Embryonic facial prominence (tissue), 1 donor: ENCODE data around the gene PEPD.

Experiments
- DNase-seq: peaks from one replicate; pipeline ENCODE4 v3.0.0-alpha.2; 2016; ENCODE audit errors: extremely low spot score

The PEPD gene

GRCh38 chr19:33359581-33359980 lies 162.0 kb downstream of the PEPD start:
- no peak for DNase-seq

- DNase-seq: no peak
Observed at GRCh38 chr19:33358408-33358807, 163.2 kb downstream of the PEPD start.

GRCh38 chr19:33357556-33357955 lies 164.0 kb downstream of the PEPD start:
- no peak for DNase-seq

GRCh38 chr19:33355535-33355934 lies 166.1 kb downstream of the PEPD start:
- no peak for DNase-seq

- DNase-seq: no peak
Observed at GRCh38 chr19:33350538-33351309, 170.9 kb downstream of the PEPD start.

- no peak for DNase-seq
Observed at GRCh38 chr19:33349319-33350289, 172.0 kb downstream of the PEPD start.

DNA sequence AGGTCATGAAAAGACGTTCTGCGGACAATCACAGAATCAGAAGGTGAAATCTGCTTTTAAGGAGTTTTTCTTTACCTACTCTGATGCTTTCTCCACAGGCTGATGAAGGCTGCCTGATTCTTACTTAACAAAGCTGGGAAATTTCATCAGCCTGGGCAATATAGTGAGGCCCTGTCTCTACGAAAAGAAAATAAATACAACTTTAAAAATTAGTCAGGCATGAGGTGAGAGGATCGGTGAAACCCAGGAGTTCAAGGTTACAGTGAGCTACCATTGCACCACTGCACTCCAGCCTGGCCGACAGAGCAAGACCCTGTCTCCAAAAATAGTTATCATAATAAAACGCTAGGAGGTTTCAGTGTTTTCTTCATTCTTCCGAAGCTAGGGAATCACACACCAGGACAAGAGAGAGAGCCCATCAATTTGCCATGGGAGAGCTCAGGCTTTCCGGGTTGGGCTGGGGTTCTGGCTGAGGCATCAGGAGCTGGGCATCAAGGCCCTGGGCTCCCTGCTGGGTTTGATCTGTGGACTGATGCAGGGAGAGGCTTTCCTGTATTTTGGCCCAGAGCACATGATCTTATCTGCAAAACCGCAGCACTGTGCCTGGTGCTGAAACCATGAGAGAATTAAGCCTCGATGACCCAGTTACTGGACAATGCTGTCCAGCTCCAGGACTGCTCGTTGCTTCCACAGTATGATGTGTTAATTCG lies 173.1 kb downstream of the PEPD start:
- DNase-seq: no peak

GRCh38 chr19:33347300-33347699 lies 174.3 kb downstream of the PEPD start:
- no peak for DNase-seq

DNA sequence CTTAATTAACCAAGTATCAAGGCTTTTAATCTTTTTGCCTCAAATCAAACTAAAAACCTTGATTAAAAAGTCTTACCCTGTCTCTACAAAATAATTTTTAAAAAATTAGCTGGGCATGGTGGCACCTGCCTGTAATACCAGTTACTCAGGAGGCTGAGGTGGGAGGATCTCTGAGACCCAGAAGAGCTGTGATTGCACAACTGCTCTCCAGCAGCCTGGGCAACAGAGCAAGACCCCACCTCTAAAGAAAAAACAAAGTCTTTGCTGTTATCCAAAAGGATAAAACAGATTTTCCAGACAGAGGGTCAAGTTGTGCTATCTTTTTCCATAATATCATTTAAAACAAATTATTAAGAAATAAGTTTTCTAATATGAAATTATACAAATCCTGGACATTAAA lies 174.9 kb downstream of the PEPD start:
- no peak for DNase-seq

DNA sequence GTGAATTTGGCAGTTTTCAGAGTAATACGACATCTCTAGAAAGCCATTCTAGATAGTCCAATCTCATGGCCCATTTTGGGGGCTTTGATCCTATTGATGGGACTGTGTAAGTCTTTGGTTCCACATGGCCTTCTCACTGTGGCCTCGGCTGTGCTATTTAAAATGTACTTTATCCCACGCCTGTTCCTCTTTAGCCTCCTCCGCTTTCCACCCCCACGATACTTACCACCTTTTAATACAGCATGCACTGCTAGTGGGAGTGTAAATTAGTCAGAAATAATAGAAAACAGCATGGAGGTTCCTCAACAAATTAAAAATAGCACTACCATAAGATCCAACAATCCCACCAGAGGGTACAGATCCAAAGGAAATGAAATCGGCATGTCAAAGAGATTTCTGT lies 176.4 kb downstream of the PEPD start:
- DNase-seq: no peak

DNA sequence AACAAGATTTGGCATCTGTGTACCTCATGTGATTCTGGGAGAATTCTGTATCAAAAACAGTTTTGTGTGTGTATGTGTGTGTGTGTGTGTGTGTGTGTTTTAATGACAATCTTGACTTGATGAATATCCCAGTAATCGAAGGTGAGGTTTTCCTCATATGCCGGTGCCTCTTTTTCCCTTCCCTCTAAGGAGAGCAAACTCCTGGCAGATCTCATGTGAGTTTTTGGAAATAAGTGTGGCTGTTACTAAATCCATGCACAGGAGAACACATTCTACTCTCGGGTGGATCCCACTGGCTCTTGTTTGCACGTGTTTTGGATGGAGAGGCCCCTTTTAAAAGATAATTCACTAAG lies 177.0 kb downstream of the PEPD start:
- DNase-seq: no peak

- no peak for DNase-seq
Observed at GRCh38 chr19:33343859-33344572, 177.6 kb downstream of the PEPD start.

- DNase-seq: no peak
Observed at GRCh38 chr19:33343301-33343700, 178.3 kb downstream of the PEPD start.

DNA sequence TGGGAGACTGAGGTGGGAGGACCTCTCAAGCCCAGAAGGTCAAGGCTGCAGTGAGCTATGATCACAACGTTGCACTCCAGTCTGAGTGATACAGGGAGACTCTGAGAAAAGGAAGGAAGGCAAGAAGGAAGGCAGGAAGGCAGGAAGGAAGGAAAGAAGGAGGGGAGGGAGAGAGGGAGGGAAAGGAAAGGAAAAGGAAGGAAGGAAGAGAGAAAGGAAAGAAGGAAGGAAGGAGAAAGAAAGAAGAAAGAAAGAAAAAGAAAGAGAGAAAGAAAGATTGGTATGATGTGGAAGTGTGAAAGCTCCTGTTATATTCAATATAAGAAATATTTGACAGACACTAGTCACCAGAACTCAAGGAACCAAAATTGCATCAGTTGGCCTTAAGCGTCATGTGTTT lies 180.6 kb downstream of the PEPD start:
- DNase-seq: no peak

DNA sequence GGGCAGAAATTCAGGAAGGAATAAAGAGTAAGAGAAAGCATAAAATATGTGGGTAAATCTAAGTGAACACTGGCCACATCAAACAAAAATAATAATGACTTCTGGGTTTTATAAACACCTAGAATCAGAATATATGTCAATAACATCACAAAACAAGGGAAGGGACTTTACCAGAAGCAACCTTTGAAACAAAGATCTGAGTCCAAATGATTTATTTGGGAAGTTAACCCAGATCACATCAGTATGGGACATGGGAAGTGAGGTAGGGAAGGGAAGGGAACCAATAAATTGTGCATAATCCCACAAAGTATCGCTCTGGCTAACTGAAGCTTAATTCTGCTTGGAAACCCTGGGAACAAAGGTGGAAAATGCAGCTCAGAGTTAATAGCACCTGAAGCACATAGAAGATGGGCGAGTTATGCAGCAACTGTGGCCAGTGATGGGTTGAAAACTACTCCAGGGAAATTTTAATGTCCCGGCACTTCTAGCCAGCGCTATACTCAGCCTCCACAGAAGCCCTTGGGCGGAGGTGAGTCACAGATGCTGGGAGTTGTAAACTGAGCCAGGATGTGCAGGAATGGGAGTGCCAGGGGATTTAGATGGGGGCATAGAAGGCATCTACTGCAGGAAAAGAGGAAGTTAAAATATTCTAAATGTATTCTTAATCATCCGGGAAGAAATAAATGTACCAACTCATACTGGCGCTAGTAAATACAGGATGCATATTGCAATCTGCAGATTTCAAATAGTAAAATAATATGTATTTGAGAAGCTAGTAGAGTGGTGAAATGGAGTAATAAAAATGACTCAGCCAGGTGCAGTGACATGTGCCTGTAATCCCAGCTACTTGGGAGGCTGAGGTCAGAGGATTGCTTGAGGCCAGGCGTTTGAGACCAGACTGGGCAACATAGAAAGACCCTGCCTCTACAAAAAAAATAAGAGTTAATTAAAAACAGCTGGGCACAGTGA lies 182.3 kb downstream of the PEPD start:
- DNase-seq: no peak
